MCF 10A (cell line): ENCODE data around the gene ACSM6. TPM values are rescaled to one million over a fixed set of nuclear protein-coding genes. Genes with fewer than 3 reads are reported as not detected.

Source experiments
- BruUV-seq: library from RNA; stranded (reverse); fragments of 400-500 nt; replicated peaks from 2 replicates; lab custom pipeline; 2021; lab: Mats Ljungman, UMichigan
- CTCF ChIA-PET: fragments of 300-600 bp; sonication (Branson Sonifier 250); formaldehyde crosslinking; extraction: SDS; loops from one replicate; lab custom pipeline; 2021; ENCODE audit warnings: antibody characterized with exemption, inconsistent platforms; lab: Yijun Ruan, JAX
- POLR2A ChIA-PET: fragments of 300-600, 350-650 bp; sonication (Branson Sonifier 250); formaldehyde crosslinking; extraction: SDS; loops from one replicate; lab custom pipeline; 2020; ENCODE audit warnings: antibody characterized with exemption, inconsistent platforms; lab: Yijun Ruan, JAX
- DNase-seq: peaks from one replicate; pipeline ENCODE4 v3.0.0-alpha.2; 2018; ENCODE audit not compliant: unreplicated experiment
- H3K27ac Mint-ChIP-seq: one replicate; pipeline ENCODE4 v1.8.0; 2022; ENCODE audit warnings: mild to moderate bottlenecking, low read depth, mixed read lengths; ENCODE audit not compliant: unreplicated experiment
- H3K27me3 Mint-ChIP-seq: one replicate; pipeline ENCODE4 v1.8.0; 2022; ENCODE audit warnings: mixed read lengths; ENCODE audit not compliant: insufficient read depth, unreplicated experiment
- H3K36me3 Mint-ChIP-seq: one replicate; pipeline ENCODE4 v1.8.0; 2022; ENCODE audit warnings: mild to moderate bottlenecking, moderate library complexity, mixed read lengths; ENCODE audit not compliant: insufficient read depth, unreplicated experiment
- H3K4me1 Mint-ChIP-seq: one replicate; pipeline ENCODE4 v1.8.0; 2022; ENCODE audit warnings: mixed read lengths; ENCODE audit not compliant: insufficient read depth, unreplicated experiment
- H3K4me3 Mint-ChIP-seq: one replicate; pipeline ENCODE4 v1.8.0; 2022; ENCODE audit warnings: mild to moderate bottlenecking, moderate library complexity, mixed read lengths; ENCODE audit not compliant: unreplicated experiment
- H3K9me3 Mint-ChIP-seq: one replicate; pipeline ENCODE4 v1.8.0; 2022; ENCODE audit warnings: mixed read lengths; ENCODE audit not compliant: unreplicated experiment
- CTCF ChIP-seq: fragments of 200-600 bp; IDR thresholded peaks from one replicate; pipeline ENCODE4 v1.8.0; 2022; ENCODE audit warnings: antibody characterized with exemption, mild to moderate bottlenecking; ENCODE audit not compliant: unreplicated experiment
- intact Hi-C: fragments of 100-400 bp; cut with micrococcal nuclease; formaldehyde crosslinking; loops from 2 replicates; pipeline ENCODE4 v1.14.1; 2022
- total RNA-seq: library from RNA; stranded (reverse); gene quantifications from 2 replicates; pipeline ENCODE4 v1.2.3, GENCODE V29; 2022

Gene ACSM6
- total RNA-seq, 1 experiment from 2014 or later: not detected

GRCh38 chr10:95264227-95265051, 70.4 kb downstream of the ACSM6 start:
- TF ChIP-seq CTCF: no peak
- Mint-ChIP-seq H3K4me1 (peaks cover 43% of the 10 kb centered on the region), H3K36me3 (peaks cover 62% of the 10 kb centered on the region), H3K9me3 (no peaks in the 10 kb centered on the region), H3K4me3 (no peak overlapping the region), H3K27ac (peak overlapping the region; percentile 75), H3K27me3 (no peaks in the 10 kb centered on the region)
- intact Hi-C loops: loop anchor here (5.0 kb wide), 1 partner anchor 43 kb away; no protein-coding TSS in a partner anchor
- ChIA-PET POLR2A (interaction anchor here (1.1 to 2.4 kb wide), 5 partner anchors 10 to 31 kb away, joined by 3 to 12 read pairs (median 4); partner anchors contain the start of gene PDLIM1), CTCF (interaction anchor here (0.6 to 2.2 kb wide), 11 partner anchors 13 to 668 kb away, joined by 3 to 14 read pairs (median 3); no protein-coding TSS in a partner anchor)
- no TSS peak for BruUV-seq
- no peak for DNase-seq

- ChIA-PET POLR2A (interaction anchor here (1.1 to 2.4 kb wide), 6 partner anchors 9 to 25 kb away, joined by 3 to 12 read pairs (median 4); partner anchors contain the start of gene PDLIM1), CTCF (interaction anchor here (0.6 to 2.2 kb wide), 8 partner anchors 9 to 236 kb away, joined by 3 to 11 read pairs (median 3); no protein-coding TSS in a partner anchor)
- no peak overlapping the region for H3K4me3 Mint-ChIP-seq
- DNase-seq: no peak
- TF ChIP-seq CTCF: no peak
- no peaks in the 10 kb centered on the region for H3K27me3 Mint-ChIP-seq
- no TSS peak for BruUV-seq
- H3K27ac Mint-ChIP-seq: peak overlapping the region; percentile 99
- H3K9me3 Mint-ChIP-seq: no peaks in the 10 kb centered on the region
- intact Hi-C loops: no loop called here
- peaks cover 71% of the 10 kb centered on the region for H3K36me3 Mint-ChIP-seq
- H3K4me1 Mint-ChIP-seq: peaks cover 39% of the 10 kb centered on the region
Measured at GRCh38 chr10:95265572-95265971, 71.5 kb downstream of the ACSM6 start.

- intact Hi-C loops: no loop called here
Measured at GRCh38 chr10:95266674-95267095, 72.6 kb downstream of the ACSM6 start.

More at GRCh38 chr10:95266674-95267095, 72.6 kb downstream of the ACSM6 start:
- no TSS peak for BruUV-seq
- ChIA-PET CTCF (interaction anchor here (0.6 to 1.6 kb wide), 3 partner anchors 12 to 39 kb away, joined by 3 to 5 read pairs (median 3); no protein-coding TSS in a partner anchor), POLR2A (interaction anchor here (0.9 to 2.2 kb wide), 6 partner anchors 10 to 97 kb away, joined by 3 to 8 read pairs (median 4); no protein-coding TSS in a partner anchor)
- Mint-ChIP-seq H3K36me3 (peaks cover 68% of the 10 kb centered on the region), H3K4me3 (peak overlapping the region; percentile 40), H3K27me3 (no peaks in the 10 kb centered on the region), H3K9me3 (no peaks in the 10 kb centered on the region), H3K27ac (peak overlapping the region; percentile 99), H3K4me1 (peaks cover 31% of the 10 kb centered on the region)
- peak; percentile 62 for DNase-seq
- TF ChIP-seq CTCF: no peak
